RPMI7951 (cell line): Measurements from ENCODE around the gene ITPA. TPM values are rescaled to one million over a fixed set of nuclear protein-coding genes. Genes with fewer than 3 reads are reported as not detected.

Experiments
- DNase-seq: peaks from one replicate; pipeline ENCODE4 v3.0.0-alpha.2; 2012; ENCODE audit warnings: low read depth
- total RNA-seq: library from RNA; depleted of rRNA; stranded (reverse); fragments of >200 nt; shearing (Covaris generic); gene quantifications from 2 replicates; pipeline ENCODE4 v1.2.3, GENCODE V29; 2014; rRNA removed

Gene ITPA
- 112 and 137 TPM in 2 replicates for total RNA-seq

DNA sequence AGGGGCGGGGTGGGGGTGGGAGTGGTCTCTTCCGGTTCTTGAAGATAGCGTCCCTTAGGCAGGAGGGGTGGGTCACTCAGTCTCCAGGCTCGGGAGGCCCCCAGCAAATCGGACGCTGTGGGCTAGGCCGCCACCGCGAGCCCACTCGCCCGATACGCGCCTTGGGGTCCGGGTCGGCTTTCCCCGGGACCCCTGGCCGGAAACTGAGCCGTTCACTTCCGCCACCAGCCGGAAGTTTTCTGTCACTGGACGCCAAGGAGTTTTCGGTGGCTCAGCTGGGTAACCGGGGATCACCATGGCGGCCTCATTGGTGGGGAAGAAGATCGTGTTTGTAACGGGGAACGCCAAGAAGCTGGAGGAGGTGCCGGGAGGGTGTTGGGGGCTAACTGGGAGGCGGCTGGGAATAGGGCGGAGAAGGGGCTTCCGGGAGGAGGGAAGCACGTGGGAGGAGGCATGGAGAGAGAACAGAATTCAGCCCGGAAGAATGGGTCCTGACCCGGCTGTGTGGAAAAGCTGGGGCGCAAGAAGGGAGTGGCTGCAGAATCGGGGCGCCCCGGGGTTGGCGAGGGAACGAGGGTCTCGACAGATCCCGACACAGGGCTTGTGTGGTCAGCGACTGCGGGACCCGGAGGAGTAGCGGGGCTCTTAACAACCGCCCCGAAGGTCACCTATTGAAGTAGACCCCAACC, at the start of gene ITPA:
Gene ITPA (plus strand): TSS at position 242 of the 689 bp plus-strand sequence. CDS start 54 bp downstream, at position 296.
- DNase-seq = peak; percentile 61

DNA sequence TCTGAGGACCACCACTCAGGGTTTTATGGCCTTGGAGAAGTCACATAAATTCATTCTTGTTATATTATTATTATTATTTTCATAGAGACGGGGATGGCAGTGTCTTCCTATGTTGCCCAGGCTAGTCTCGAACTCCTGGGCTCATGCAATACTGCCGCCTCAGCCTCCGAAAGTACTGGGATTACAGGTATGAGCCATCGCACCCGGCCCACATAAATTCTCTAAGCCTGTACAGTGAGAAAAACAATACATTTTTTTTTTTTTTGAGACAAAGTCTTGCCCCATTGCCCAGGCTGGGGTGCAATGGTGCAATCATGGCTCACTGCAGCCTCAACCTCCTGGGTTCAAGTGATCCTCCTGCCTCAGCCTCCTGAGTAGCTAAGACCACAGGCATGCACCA, 48.9 kb upstream of the ITPA start:
- no peak for DNase-seq

DNA sequence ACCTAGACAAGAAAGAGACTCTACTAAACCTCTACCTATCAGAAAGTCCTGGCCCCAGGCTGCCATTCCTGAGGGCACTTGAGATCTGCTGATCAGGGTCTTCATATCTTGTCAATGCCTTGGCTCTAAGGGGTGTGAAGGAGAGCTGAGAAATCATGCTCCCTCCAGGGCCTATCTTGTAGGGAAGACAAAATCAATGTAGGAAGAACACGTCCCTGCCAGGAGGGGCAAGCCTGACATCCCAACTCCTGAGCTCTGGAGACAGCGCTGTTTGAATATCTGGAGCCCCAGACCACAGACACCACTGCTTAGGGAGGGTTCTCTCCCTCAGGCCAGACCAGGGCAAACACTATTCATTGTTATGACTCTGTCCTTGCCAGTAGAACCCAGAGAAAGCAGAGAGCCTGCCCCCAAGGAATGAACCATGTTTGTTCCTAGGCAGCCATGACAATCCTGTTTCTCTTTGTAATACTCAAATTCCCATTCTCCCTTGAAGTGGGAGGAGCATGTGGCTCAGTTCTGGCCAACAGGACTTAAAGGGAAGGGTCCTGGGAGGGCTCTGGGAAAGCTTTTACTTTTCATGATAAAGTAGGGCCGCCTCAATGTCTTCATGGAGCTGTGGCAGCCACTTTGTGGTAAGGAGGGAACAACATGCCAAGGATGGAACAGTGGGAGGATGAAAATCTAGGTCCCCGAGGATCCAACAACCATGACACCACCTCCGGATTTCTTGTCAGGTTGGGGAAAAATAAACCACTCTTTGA, 47.8 kb upstream of the ITPA start:
- DNase-seq = no peak

DNA sequence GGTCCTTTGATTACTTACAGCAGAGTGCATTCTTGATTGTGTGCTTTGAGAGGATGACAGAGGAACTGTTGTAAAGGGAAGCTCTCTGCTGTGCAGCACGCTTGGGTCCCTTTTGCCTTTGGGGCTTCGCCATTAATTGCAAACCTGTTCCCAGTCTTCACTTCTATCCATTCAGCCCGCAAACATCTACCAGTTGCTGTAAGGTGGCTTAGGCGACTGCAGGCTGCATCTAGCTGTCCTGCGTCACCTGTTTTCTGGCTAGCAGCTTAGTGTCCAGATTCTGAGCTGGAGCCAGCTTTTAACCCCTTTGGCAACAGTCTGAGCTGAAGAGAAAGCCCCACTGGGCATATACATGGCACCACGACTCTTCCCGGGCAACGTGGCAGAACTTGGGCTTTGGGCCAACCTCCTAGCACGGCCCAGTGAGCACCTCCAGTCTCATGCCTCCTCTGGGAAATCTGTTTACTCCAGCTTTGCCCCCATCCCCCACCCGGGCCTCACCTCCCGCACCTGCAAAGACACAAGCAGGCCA, 47.2 kb upstream of the ITPA start:
- DNase-seq = no peak

DNA sequence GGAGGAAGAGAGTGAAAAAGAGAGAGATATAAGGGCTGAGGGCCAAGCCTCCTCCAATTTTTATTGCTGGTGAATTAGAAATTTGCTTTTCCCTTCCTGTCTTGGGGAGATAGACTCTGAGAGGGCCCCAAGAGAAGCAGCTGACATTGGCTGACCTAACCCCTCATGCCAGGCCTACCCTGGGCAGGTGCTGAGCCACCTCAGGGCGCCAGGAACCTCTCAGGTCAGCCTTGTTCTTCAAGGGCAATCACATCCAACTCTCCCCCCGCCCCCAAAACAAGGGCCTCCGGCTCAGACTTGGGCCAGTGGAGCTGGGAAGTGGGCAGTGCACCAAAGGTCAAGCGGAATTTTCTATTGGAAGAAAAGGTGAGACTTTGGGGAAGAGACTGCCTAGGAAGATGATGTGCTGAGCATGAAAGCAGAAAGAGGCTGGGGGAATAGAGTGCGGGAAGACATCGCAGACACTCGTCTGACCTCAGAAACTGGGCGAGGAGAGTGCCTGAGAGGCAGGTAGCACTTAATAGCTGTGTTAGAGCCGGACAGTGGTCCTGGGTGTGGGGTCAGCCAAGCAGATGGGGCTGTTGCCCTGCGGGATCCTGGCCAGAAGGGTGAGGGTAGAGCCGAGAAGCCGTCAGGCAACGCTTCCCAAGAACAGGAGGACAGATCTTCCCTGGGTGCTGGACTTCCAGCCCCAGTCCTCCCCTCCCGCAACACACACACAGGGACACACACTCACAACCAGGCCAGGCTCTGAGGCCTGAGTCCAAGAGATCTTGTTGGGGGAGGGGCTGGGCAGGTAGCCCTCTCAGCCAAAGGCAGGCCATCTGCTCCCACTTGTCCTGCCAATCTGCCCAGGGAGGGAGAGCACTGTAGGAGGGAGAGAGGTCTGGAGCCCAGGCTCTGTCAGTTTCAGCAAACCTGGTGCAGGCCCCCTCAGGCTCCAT, 45.9 kb upstream of the ITPA start:
- no peak for DNase-seq

DNA sequence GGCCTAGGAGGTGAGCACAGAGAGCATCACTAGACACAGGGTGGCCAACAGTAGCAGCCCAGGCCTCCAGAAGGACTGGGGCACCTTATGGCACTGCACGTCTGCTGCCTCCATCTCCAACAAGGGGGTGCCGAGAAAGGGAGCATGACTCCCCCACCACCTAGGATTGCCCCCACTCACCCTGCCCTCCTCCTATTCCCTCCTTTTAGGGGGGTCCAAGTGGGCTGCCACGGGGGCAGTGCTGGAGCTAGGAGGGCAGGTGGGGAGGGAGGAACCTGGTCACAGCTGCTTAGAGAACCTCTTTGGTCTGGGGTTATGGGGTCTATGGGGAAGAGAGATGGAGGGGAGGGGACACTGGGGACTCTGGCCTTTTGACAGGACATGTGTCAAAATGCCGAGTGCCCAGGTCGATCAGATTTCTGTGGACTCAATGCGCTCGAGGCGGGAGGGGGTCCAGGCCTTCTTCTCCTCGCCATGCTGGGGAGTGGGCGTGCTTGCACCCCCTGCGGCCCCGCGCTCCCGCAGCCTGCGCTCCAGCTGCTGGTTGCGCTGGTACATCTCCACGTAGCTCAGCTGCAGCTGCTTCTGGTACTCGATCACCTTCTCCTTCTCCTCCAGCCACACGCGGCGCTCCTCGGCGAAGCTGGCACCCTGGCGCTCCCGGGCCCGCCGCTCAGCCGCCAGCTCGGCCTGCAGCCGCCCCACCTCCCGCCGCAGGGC, 45.1 kb upstream of the ITPA start:
- DNase-seq = no peak

DNA sequence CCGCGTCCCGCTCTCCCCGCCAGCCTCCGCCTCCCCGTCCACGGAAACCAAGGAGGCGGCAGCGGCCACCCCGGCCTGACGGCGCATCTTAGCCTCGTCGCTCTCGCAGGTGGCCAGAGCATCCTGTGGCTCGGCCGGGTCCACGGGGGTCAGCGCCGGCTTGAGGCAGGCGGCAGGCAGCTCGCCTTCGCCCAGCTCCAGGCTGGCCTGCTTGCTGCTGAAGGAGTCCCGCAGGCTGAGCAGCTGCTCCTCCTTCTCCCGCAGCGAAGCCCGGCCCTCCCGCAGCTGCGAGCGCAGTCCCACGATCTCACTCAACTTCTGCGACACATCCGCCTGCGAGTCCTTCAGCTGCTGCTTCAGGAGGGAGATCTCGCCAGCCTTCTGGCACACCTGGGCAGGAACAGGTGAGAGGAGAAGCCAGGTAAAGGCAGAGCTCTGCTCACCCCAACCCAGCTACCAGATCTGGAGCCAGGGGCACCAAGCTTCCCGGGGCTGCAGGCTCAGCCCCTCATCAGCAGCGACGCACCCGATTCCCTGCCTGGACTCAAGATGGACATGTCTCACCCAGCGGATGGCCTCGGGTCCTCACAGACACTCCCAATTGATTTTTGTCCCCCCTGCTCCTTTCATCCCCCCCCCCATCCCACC, 44.4 kb upstream of the ITPA start:
- no peak for DNase-seq

DNA sequence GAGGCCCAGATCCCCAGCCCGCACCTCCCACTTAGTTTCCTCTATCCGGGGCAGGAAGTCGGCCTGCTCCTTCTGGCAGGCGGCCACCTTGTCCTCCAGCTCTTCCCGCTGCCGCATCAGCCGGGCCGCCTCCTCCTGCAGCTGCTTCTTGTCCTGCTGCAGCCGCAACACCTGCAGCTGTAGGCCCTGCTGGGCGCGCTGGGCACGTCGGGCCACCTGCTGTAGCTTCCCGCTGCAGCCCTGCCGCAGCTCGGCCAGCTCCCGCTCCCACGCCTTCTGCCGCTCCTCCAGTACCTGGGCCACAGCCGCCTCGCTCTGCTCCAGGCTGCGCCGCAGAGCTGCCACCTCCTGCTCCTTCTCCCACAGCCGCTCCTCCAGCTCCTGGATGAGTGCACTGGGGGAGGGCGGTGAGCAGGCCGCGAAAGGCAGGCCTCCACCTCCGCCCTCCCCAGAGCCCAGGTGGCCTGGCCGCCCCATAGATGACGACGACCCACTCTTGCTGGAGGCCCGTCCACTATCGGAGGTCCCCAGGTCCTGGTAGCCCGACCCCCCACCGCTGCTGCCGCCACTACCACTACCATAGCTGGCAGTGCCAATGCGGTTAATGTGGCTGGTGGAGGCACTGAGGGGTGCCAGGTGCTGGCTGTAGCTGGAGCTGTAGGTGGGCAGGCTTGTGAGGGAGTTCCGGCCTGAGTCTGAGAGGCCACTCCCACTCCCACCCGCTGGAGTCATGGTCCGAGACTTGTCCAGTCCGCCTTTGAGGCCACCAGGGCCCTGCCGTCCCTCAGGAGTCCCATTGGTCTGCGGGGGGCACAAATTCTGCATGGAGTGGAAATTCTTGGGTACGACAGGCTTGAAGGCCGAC, 43.6 kb upstream of the ITPA start:
- DNase-seq = peak; percentile 30

DNA sequence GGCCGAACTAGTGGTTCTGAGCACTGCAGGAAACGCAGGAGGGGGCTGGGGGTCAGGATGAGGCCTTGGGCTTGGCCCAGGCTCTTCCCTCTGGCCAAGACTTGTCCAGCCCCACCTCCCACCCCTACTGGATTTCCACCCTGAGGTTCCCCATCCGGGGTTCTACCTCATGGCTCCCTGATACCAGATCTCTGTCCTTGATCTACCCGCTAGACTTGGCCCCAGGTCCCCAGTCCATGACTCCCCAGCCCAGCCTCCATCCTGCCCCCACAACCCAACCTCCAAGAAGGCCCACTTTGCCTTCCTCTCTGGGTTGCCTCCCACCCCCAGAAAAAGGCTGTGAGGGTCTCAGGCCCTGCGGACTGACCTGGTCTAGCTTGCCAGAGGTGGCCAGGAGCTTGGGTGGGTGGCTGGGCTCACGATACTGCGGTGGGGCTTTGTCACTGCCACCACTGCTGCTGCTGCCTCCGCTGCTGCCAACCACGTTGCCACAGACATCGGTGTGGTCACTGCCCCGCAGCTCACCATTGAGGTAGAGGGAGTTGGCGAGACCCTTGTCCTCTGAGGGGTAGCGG, 42.9 kb upstream of the ITPA start:
- DNase-seq = no peak

DNA sequence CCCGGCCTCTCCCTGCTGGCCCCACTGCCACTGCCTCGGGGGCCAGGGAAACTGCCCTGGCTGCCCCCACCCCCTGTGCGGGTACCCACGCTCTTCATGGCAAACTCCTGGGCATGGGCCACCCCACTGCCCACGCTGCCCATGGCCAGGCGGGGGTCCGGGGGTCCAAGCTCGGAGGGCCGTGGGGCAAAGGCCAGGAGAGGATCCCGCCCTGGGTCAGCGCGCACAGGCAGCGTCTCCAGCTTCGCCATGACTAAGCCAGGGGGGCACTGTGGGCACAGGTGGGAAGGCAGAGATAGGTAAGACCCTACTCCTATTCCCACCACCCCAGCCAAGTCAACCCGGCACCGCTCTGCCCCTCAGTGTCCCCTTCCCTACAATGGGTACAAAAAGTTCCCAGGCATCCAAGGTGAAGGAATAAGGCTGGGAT, 42.4 kb upstream of the ITPA start:
- no peak for DNase-seq

DNA sequence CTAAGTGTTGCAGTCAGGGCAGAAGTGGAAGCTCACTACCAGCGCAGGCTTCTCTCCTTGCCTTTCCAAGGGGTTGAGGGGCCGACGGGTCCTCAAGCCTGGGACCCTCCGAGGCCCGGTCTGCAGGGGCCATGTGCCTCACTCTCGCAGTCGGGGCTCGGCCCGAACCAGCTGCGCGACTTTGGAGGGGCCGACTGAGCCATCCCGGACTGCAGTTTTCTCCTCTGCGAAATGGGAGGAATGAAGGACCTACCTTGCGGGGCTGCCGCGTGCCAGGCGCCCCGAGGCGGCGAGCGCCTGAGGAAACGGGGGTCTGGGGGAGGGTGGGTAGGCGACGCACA, 41.6 kb upstream of the ITPA start:
- DNase-seq = no peak

DNA sequence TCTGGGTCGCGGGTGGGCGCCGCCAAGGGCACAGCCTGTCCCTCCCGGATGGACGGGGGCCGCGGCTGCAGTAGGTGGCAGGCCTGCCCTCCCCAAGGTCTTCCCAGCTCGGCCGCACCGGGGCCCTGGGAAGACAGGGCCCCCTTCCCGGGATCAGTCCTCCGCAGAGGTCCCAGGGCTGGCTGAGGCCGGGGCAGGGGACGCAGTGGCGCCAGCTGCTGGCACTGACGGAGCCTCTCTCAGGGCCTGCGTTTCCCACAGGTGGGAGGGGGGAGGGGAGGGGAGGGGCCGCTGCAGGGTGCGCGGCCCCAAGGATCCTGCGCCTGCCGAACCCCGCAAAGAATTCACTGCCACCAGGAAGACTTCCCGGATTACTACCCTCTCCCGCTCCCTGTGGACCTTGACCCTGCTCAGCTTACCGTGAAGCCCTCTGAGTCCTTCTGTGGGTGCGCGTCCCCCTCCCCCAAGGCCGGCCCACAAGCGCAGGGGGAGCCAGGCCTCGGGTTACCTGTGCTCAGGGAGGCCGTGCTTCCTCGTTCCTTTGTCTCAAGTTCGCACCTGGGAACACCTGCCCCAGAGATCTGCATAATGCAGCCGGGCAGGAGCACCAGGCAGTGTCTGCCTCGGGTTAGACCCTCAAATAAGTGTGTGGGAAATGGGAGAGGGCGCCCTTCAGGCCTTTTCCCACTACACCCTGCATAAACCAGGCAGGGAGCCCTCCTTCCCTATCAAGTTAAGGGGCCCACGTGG, 41.0 kb upstream of the ITPA start:
- DNase-seq = no peak

DNA sequence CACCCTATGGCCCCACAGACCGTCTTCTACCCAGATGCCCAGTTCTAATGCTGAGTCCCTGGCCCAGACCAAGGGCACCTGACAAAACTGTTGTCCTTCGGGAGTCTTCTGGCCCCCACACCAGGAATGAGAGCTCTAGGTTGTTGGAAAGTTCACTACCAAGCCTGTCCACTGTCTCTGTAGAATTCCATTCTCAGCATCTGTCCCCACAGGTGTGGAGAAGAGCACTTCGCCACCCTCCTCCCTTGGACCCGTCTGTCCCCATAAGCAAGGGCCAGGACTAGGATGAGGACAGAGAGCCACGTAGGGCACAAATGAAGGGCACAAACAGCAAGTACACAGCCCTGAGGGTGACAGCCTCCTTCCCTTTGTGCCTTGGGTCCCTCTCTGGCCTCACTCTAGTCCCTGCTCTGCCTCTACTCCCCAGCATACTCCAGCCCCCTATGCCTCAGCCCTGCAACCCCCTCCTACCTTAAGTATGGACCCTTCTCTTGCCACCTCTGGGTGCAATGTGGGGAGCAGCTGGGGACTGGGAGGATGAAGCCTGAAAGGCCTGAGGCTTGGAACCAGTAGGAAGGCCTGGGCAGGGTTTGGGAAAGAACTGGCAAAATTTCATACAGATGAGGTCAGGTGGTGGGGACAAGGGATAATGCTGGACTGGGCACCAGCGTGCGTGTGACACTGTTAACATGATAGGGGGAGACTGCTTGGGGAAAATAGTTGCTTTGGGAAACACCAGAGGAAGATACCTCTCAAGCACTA, 40.3 kb upstream of the ITPA start:
- no peak for DNase-seq

DNA sequence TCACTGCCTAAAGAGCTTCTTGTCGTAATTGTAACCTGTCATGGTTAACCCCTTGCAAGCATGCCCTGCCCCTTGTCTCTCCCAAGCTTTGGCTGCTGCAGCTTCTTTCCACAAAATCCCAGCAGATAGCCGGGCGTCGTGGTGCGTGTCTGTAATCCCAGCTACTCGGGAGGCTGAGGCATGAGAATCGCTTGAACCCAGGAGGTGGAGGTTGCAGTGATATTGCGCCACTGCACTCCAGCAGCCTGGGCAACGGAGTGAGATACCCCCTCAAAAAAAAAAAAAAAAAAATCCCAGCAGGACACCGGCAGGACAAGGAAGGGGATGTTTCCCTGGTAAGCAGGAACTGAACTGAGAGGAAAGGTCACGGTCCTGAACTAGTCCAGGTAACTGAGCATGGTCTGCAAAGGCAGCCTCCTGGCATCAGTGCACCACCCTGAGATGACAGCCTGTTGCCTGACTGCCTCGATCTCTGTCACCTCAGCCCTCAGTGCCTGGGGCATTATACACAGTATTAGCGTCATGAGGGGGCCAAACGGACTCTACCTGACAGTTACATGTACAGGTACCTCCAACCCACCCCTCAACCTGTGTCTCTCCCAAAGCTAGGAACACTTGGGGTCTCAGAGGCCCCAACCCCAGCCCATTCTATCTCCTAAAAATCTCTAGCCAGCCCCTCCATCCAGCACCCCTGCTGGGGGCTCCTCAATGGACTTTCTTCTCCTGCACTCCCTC, 37.7 kb upstream of the ITPA start:
- DNase-seq = no peak

DNA sequence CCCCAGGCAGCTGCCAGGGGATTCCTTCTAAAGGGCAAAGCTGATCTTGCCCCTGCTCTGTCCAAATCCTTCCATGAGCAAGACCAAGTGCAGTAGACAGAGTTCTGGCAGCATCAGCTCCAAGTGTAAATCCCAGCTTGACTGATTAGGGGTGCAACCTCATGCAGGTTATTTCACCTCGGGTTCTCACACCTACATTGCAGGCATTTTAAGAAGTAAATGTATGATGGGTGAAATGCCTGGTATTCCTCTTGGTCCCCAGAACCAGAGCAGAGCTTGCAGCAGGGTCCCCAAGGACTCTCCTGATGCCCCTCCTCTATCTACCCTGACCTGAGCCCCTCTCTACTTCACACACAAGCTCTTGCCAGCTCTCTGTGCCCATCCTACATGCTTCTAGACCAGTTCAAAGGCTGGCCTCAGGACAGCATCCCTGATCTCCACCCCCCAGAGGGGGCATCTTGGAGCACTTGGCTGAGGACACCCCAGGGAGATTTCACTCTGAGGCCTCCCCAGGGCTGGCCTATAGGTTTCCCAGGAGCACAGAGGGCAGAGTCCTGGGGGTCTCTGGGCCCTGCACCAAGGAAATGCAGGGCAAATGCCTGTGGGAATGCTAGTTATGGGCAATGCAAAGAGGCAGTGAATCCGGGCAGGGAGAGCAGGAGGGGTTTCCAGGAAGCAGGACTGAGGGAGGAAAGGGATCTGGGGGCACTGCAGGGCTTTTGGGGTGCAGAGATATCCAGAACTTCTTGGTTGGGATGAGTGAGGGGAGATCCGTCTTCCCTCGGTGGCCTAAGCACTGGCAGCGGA, 37.0 kb upstream of the ITPA start:
- DNase-seq = no peak

DNA sequence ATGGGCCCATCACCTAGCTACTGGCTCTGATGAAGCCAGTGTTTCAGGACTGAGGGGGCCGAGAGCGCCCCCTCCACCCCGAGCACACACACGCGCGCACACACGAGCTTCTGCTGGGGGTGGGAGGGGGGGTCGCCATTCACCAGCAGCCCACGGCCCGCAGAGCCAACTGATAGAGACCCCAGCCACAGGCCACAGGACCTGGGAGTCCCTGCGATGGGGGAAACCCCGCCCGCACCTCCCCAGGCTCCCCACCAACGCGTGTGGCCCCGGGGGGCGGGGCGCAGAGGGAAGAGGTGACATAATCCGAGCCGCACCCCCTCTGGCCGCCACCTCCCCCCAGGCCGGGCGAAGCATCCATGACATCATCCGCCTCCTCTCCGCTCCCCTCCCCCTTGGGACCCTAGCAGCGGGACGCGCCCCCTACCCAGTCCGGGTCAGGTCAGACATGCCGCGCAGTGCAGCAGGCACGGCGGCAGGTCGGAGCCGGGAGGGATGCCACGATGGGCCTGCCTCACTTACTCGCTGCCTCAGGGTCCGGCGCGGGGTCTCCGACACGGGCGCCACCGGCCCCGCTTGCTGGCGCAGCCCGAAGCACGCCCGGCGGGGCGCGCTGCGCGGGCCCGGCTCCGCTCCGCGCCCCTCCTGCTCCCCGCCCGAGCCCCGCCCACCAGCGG, 36.2 kb upstream of the ITPA start, which contains the start of gene LZTS3:
Gene LZTS3 (minus strand): TSS at position 617 of the 677 bp plus-strand sequence. CDS start 6,386 bp downstream, outside the sequence.
- peak; percentile 65 for DNase-seq
